COR-L47 (cell line): Measurements from ENCODE around the gene IFNA21.
"Not testable (repeated sequence)": the region's sequence is repeated elsewhere in the genome, so short reads cannot be mapped to it uniquely, and the experiment has no call there.

Experiments
- DNase-seq: peaks from one replicate; lab custom pipeline; 2025; lab: John Stamatoyannopoulos, UW

Gene IFNA21

GRCh38 chr9:21141427-21141882 lies 25.0 kb downstream of the IFNA21 start, which contains the start of gene IFNW1:
Gene IFNW1, minus strand, starts transcription at chr9:21141832. Its CDS starts 262 bp downstream, at chr9:21141570.
- DNase-seq, result no peak

- DNase-seq, result no peak
Observed at GRCh38 chr9:21137020-21137419, 29.4 kb downstream of the IFNA21 start.

GRCh38 chr9:21135736-21136135 lies 30.7 kb downstream of the IFNA21 start:
- no peak for DNase-seq

GRCh38 chr9:21128186-21128585 lies 38.3 kb downstream of the IFNA21 start:
- DNase-seq, result not testable (repeated sequence)

- DNase-seq, result no peak
Observed at GRCh38 chr9:21121595-21122251, 44.7 kb downstream of the IFNA21 start.

GRCh38 chr9:21121079-21121478 lies 45.4 kb downstream of the IFNA21 start:
- no peak for DNase-seq

- no peak for DNase-seq
Observed at GRCh38 chr9:21119093-21119770, 47.2 kb downstream of the IFNA21 start.
